Thoracic aorta (tissue), 2 donors: ENCODE measurements around the gene CNIH3. TPM values are rescaled to one million over a fixed set of nuclear protein-coding genes. Genes with fewer than 3 reads are reported as not detected.
"Not testable (repeated sequence)": the region's sequence is repeated elsewhere in the genome, so short reads cannot be mapped to it uniquely, and the experiment has no call there.

ENCODE experiments used
- ATAC-seq: fragments of 150-250 bp; one replicate; pipeline ENCODE4 v1.8.0; 2017; ENCODE audit warnings: low read depth; ENCODE audit not compliant: insufficient number of reproducible peaks, low FRiP score
- DNase-seq: peaks from one replicate; pipeline ENCODE4 v3.0.0-alpha.2; 2020; ENCODE audit warnings: low spot score
- H3K27ac ChIP-seq, 2 donors: fragments of 200-600 bp; sonication (generic); 1 replicate in 1 of 2; 2 replicates in 1 of 2; pipeline ENCODE4 v1.5.1; 2016; ENCODE audit warnings: mild to moderate bottlenecking in 2 of 2, moderate library complexity in 2 of 2
- H3K27me3 ChIP-seq: fragments of 200-600 bp; sonication (generic); replicated peaks from 2 replicates; pipeline ENCODE4 v1.6.0; 2016; ENCODE audit warnings: mild to moderate bottlenecking; ENCODE audit not compliant: insufficient read depth
- H3K36me3 ChIP-seq: fragments of 200-600 bp; sonication (generic); one replicate; pipeline ENCODE4 v1.5.1; 2016
- H3K4me1 ChIP-seq, 2 donors: fragments of 200-600 bp; sonication (generic); 1 replicate in 1 of 2; 2 replicates in 1 of 2; pipeline versions ENCODE4 v1.5.1 to v1.6.0; 2016; ENCODE audit warnings: low read depth in 2 of 2, mild to moderate bottlenecking in 1 of 2; ENCODE audit not compliant: control insufficient read depth in 1 of 2
- H3K4me3 ChIP-seq: fragments of 200-600 bp; sonication (generic); 2 replicates; pipeline ENCODE4 v1.5.1; 2016; ENCODE audit warnings: mild to moderate bottlenecking
- H3K9me3 ChIP-seq: fragments of 200-600 bp; sonication (generic); 2 replicates; pipeline ENCODE4 v1.5.1; 2016
- CTCF ChIP-seq: fragments of 200-600 bp; sonication (generic); IDR thresholded peaks from one replicate; pipeline ENCODE4 v1.5.1; 2019; ENCODE audit warnings: antibody characterized with exemption
- total RNA-seq, 2 donors: library from RNA; depleted of rRNA; stranded (reverse); fragments of >200 nt; gene quantifications; one replicate each; pipeline versions ENCODE4 v1.1.0 to v1.2.3, GENCODE V29; 2016

The CNIH3 gene
- total RNA-seq, 2 donors from 2014 or later, result 0.21 TPM; not detected in 1

- no peak for ATAC-seq
- DNase-seq, result no peak
These were observed 62.1 kb downstream of the CNIH3 start for GRCh38 chr1:224678168-224678567.

GRCh38 chr1:224679606-224680005 lies 63.5 kb downstream of the CNIH3 start:
- ATAC-seq, result no peak
- Histone ChIP-seq H3K4me3 (no peak overlapping the region), H3K27me3 (no peaks in the 10 kb centered on the region), H3K27ac (no peak overlapping the region), H3K9me3 (no peaks in the 10 kb centered on the region), H3K36me3 (no peaks in the 10 kb centered on the region), H3K4me1 (no peaks in the 10 kb centered on the region)
- no peak for TF ChIP-seq CTCF
- DNase-seq, result no peak

More at GRCh38 chr1:224678168-224678567, 62.1 kb downstream of the CNIH3 start:
- TF ChIP-seq CTCF, result no peak
- no peak overlapping the region for H3K27ac ChIP-seq
- H3K4me1 ChIP-seq, result no peaks in the 10 kb centered on the region
- no peak overlapping the region for H3K4me3 ChIP-seq
- H3K9me3 ChIP-seq, result no peaks in the 10 kb centered on the region
- no peaks in the 10 kb centered on the region for H3K27me3 ChIP-seq
- H3K36me3 ChIP-seq, result no peaks in the 10 kb centered on the region

GRCh38 chr1:224681816-224682215 lies 65.7 kb downstream of the CNIH3 start:
- Histone ChIP-seq H3K4me1 (no peaks in the 10 kb centered on the region), H3K27me3 (no peaks in the 10 kb centered on the region), H3K36me3 (no peaks in the 10 kb centered on the region), H3K9me3 (no peaks in the 10 kb centered on the region), H3K27ac (no peak overlapping the region), H3K4me3 (no peak overlapping the region)
- ATAC-seq (no peak), DNase-seq (no peak)
- no peak for TF ChIP-seq CTCF

- no peak overlapping the region for H3K4me3 ChIP-seq
- H3K27me3 ChIP-seq, result no peaks in the 10 kb centered on the region
- no peaks in the 10 kb centered on the region for H3K36me3 ChIP-seq
- DNase-seq (no peak), ATAC-seq (no peak)
- H3K4me1 ChIP-seq, result no peaks in the 10 kb centered on the region
- TF ChIP-seq CTCF, result no peak
- no peaks in the 10 kb centered on the region for H3K9me3 ChIP-seq
- no peak overlapping the region for H3K27ac ChIP-seq
These were observed 67.8 kb downstream of the CNIH3 start for GRCh38 chr1:224683936-224684335.

- Histone ChIP-seq H3K9me3 (no peaks in the 10 kb centered on the region), H3K27me3 (no peaks in the 10 kb centered on the region), H3K36me3 (no peaks in the 10 kb centered on the region), H3K27ac (no peak overlapping the region), H3K4me1 (no peaks in the 10 kb centered on the region), H3K4me3 (no peak overlapping the region)
- no peak for TF ChIP-seq CTCF
- DNase-seq (no peak), ATAC-seq (no peak)
These were observed 68.9 kb downstream of the CNIH3 start for GRCh38 chr1:224684979-224685425.

GRCh38 chr1:224686140-224686539 lies 70.0 kb downstream of the CNIH3 start:
- not testable (repeated sequence) for H3K27me3 ChIP-seq, H3K4me1 ChIP-seq, H3K9me3 ChIP-seq, DNase-seq, H3K36me3 ChIP-seq, H3K27ac ChIP-seq, ATAC-seq, H3K4me3 ChIP-seq
